ENCODE measurements around the gene SERPING1.

DNA sequence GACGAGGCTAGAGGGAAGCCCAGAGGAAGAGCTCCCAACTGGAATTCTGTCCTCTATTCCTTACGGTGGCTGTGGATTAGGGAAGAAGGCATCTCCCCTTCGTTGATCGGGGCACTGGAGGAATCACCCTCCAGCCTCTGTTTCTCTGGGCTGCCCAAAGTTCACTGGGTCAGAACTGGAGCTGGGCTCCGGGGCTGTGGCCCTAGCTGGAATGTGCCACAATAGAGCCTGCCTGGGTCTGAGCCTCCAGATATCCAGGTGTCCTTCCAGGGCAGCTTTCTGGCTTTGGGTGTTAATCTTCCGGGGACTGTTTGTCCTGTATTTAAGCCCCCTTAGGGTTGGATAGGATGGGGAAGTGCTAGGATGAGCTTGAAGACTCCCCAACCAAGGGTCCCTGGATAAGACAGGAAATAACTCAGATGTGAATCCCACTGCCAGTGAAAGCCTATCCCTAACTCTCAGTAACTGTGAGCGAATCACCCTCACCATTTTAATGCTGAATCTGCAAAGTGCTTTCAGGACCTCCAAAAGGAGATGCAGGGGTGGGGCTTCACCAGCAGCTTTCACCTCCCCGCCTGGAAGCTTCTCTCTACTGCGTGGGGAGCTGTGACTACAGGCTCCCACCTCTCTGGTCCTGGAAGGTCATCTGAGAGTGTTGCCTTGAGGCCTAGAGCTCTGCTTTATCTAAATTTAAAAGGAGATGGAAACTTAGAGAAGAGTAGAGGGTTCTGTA, 42.7 kb downstream of the SERPING1 start:
- TF ChIP-seq BHLHE40 (IDR thresholded peaks at IDR 0.05; ENCODE audit: borderline replicate concordance) = no peak
- no peak for TF ChIP-seq FOXA1 (IDR thresholded peaks at IDR 0.05)
- TF ChIP-seq SP1 (IDR thresholded peaks at IDR 0.05) = no peak
- no peak for TF ChIP-seq FOXK2 (IDR thresholded peaks at IDR 0.05)
- no peak for TF ChIP-seq FOXM1 (IDR thresholded peaks at IDR 0.05; ENCODE audit: borderline replicate concordance)
- TF ChIP-seq, protein P1, sequence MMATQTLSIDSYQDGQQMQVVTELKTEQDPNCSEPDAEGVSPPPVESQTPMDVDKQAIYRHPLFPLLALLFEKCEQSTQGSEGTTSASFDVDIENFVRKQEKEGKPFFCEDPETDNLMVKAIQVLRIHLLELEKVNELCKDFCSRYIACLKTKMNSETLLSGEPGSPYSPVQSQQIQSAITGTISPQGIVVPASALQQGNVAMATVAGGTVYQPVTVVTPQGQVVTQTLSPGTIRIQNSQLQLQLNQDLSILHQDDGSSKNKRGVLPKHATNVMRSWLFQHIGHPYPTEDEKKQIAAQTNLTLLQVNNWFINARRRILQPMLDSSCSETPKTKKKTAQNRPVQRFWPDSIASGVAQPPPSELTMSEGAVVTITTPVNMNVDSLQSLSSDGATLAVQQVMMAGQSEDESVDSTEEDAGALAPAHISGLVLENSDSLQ (IDR thresholded peaks at IDR 0.05) = no peak
- TF ChIP-seq ARNT (IDR thresholded peaks at IDR 0.05) = no peak
- no peak for TF ChIP-seq ZNF384 (IDR thresholded peaks at IDR 0.05)
- TF ChIP-seq NFRKB (IDR thresholded peaks at IDR 0.05) = no peak
- TF ChIP-seq LEF1 (IDR thresholded peaks at IDR 0.05; ENCODE audit: borderline replicate concordance) = no peak
- TF ChIP-seq SUZ12 (IDR thresholded peaks at IDR 0.05) = no peak
- TF ChIP-seq TARDBP (IDR thresholded peaks at IDR 0.05) = no peak
- no peak for TF ChIP-seq ELF4 (IDR thresholded peaks at IDR 0.05)

Data from HEK293T (cell line).